ENCODE measurements around the gene SGMS1.

DNA sequence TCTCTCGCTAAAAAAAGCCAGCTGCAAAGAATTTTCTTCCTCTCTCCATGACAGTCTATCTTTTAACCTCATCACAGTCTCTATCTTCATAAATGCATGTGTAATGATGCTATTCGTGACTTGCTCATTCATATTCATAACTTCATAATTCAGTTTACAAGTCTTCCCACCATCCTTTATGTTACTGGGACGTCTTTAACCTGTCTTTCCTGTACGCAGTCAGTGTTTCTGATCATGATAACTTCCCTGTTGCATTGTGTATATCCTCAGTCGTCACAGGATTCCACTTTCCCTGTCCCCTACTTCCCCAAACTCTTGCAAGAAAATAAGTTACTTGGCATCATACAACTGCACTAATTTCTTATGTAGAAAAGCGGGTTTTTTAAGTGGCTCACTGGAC is 206.9 kb downstream of the SGMS1 start:
- TF ChIP-seq, protein P1, sequence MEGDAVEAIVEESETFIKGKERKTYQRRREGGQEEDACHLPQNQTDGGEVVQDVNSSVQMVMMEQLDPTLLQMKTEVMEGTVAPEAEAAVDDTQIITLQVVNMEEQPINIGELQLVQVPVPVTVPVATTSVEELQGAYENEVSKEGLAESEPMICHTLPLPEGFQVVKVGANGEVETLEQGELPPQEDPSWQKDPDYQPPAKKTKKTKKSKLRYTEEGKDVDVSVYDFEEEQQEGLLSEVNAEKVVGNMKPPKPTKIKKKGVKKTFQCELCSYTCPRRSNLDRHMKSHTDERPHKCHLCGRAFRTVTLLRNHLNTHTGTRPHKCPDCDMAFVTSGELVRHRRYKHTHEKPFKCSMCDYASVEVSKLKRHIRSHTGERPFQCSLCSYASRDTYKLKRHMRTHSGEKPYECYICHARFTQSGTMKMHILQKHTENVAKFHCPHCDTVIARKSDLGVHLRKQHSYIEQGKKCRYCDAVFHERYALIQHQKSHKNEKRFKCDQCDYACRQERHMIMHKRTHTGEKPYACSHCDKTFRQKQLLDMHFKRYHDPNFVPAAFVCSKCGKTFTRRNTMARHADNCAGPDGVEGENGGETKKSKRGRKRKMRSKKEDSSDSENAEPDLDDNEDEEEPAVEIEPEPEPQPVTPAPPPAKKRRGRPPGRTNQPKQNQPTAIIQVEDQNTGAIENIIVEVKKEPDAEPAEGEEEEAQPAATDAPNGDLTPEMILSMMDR (IDR thresholded peaks at IDR 0.05; ENCODE audit: low read depth, low read length): no peak
- no peak for TF ChIP-seq EZH2phosphoT487 (IDR thresholded peaks at IDR 0.05; ENCODE audit: low read depth)
